Liver (tissue), 9 donors: ENCODE measurements around the gene JPT2. TPM values are rescaled to one million over a fixed set of nuclear protein-coding genes. Genes with fewer than 3 reads are reported as not detected.

Experiments used
- DNase-seq: peaks from one replicate; pipeline ENCODE4 v3.0.0-alpha.2; 2017; ENCODE audit warnings: low spot score
- H3K27ac ChIP-seq, 2 donors: one replicate each; pipeline ENCODE4 v1.7.0; 2013; ENCODE audit warnings: inconsistent platforms in 2 of 2, low read length in 2 of 2, control low read depth in 1 of 2, low read depth in 1 of 2, mild to moderate bottlenecking in 1 of 2
- H3K27me3 ChIP-seq, 4 donors: one replicate each; pipeline versions ENCODE4 v1.6.1 to v1.7.0; 2013; ENCODE audit warnings: low read length in 3 of 4, inconsistent platforms in 1 of 4, mild to moderate bottlenecking in 1 of 4, moderate library complexity in 1 of 4; ENCODE audit not compliant: control insufficient read depth in 4 of 4, insufficient read depth in 4 of 4
- H3K36me3 ChIP-seq, 4 donors: one replicate each; pipeline versions ENCODE4 v1.6.1 to v1.7.0; 2013; ENCODE audit warnings: low read length in 3 of 4, mild to moderate bottlenecking in 3 of 4, low read depth in 1 of 4, moderate library complexity in 1 of 4; ENCODE audit not compliant: control insufficient read depth in 4 of 4, insufficient read depth in 3 of 4
- H3K4me1 ChIP-seq, 4 donors: one replicate each; pipeline versions ENCODE4 v1.6.1 to v1.7.0; 2013; ENCODE audit warnings: low read length in 3 of 4, mild to moderate bottlenecking in 3 of 4, moderate library complexity in 1 of 4; ENCODE audit not compliant: control insufficient read depth in 4 of 4, insufficient read depth in 4 of 4
- H3K4me3 ChIP-seq, 3 donors: one replicate each; pipeline versions ENCODE4 v1.6.1 to v1.7.0; 2013; ENCODE audit warnings: low read length in 3 of 3, control low read depth in 1 of 3, low read depth in 1 of 3, mild to moderate bottlenecking in 1 of 3
- H3K9ac ChIP-seq, 2 donors: one replicate each; pipeline ENCODE4 v1.7.0; 2013; ENCODE audit warnings: low read length in 2 of 2, mild to moderate bottlenecking in 2 of 2, moderate library complexity in 2 of 2, control low read depth in 1 of 2, low read depth in 1 of 2
- H3K9me3 ChIP-seq, 4 donors: one replicate each; pipeline versions ENCODE4 v1.6.1 to v1.7.0; 2013; ENCODE audit warnings: low read length in 3 of 4; ENCODE audit not compliant: control insufficient read depth in 4 of 4
- EGR1 ChIP-seq, 2 donors: IDR thresholded peaks; 2 replicates each; pipeline ENCODE4 v1.6.1; 2016 to 2018; ENCODE audit warnings: antibody characterized with exemption in 2 of 2, low read depth in 2 of 2
- FOXA1 ChIP-seq: IDR thresholded peaks from 2 replicates; pipeline ENCODE4 v1.6.1; 2016; ENCODE audit warnings: antibody characterized with exemption
- FOXA2 ChIP-seq: IDR thresholded peaks from 2 replicates; pipeline ENCODE4 v1.6.1; 2016; ENCODE audit warnings: antibody characterized with exemption
- HNF4A ChIP-seq, 2 donors: conservative IDR thresholded peaks; 2 replicates each; pipeline ENCODE4 v1.6.1; 2016; ENCODE audit warnings: antibody characterized with exemption in 2 of 2, mild to moderate bottlenecking in 2 of 2
- HNF4G ChIP-seq: IDR thresholded peaks from 2 replicates; pipeline ENCODE4 v1.6.1; 2016; ENCODE audit warnings: antibody characterized with exemption
- JUND ChIP-seq, 2 donors: IDR thresholded peaks; 2 replicates each; pipeline ENCODE4 v1.6.1; 2016; ENCODE audit warnings: antibody characterized with exemption in 2 of 2
- NR2F2 ChIP-seq: IDR thresholded peaks from 2 replicates; pipeline ENCODE4 v1.6.1; 2016; ENCODE audit warnings: antibody characterized with exemption
- RAD21 ChIP-seq, 2 donors: IDR thresholded peaks; 2 replicates each; pipeline ENCODE4 v1.6.1; 2016; ENCODE audit warnings: antibody characterized with exemption in 2 of 2, mild to moderate bottlenecking in 2 of 2
- RXRA ChIP-seq, 2 donors: IDR thresholded peaks; 2 replicates each; pipeline ENCODE4 v1.6.1; 2017 to 2018; ENCODE audit warnings: antibody characterized with exemption in 2 of 2, mild to moderate bottlenecking in 1 of 2
- SP1 ChIP-seq: IDR thresholded peaks from 2 replicates; pipeline ENCODE4 v1.6.1; 2018; ENCODE audit warnings: antibody characterized with exemption, mild to moderate bottlenecking
- TAF1 ChIP-seq: conservative IDR thresholded peaks from 2 replicates; pipeline ENCODE4 v1.6.1; 2016; ENCODE audit warnings: antibody characterized with exemption, mild to moderate bottlenecking
- YY1 ChIP-seq: IDR thresholded peaks from 2 replicates; pipeline ENCODE4 v1.6.1; 2016; ENCODE audit warnings: antibody characterized with exemption, mild to moderate bottlenecking
- WGBS: extraction: QIAGEN DNeasy Blood & Tissue Kit; methylation state at CpG from one replicate; pipeline ENCODE4 v1.1.7; 2013; 5-methylcytosine and 5-hydroxymethylcytosine counted together
- polyA plus RNA-seq, 2 donors: library from polyadenylated mRNA; stranded (reverse) in 1 of 2; unstranded in 1 of 2; fragments of 200-250 nt in 1 of 2; fragments of >200 nt in 1 of 2; fragmentation: Nextera tagmentation in 1 of 2; extraction: Ambion mirVana in 1 of 2; gene quantifications; one replicate each; pipeline versions ENCODE4 v1.2.1 to v1.2.3, GENCODE V29; 2013 to 2015
- total RNA-seq, 2 donors: library from RNA; depleted of rRNA; stranded (reverse); fragments of >200 nt; gene quantifications; one replicate each; pipeline ENCODE4 v1.2.3, GENCODE V29; 2014
- TF ChIP-seq, protein P1 (sequence below): IDR thresholded peaks from 2 replicates; pipeline ENCODE4 v1.6.1; 2016; ENCODE audit warnings: antibody characterized with exemption
- TF ChIP-seq, protein P2 (sequence below): IDR thresholded peaks from 2 replicates; pipeline ENCODE4 v1.6.1; 2016; ENCODE audit warnings: antibody characterized with exemption
- TF ChIP-seq, protein P3 (sequence below): fragments of 150-350 bp; IDR thresholded peaks from 2 replicates; pipeline ENCODE4 v1.5.1; 2017; ENCODE audit warnings: improper control_type of control experiment, low read depth, low read length; ENCODE audit not compliant: missing input control
- TF ChIP-seq, protein P4 (sequence below): IDR thresholded peaks from 2 replicates; pipeline ENCODE4 v1.6.1; 2016; ENCODE audit warnings: antibody characterized with exemption
- TF ChIP-seq, protein P5 (sequence below): IDR thresholded peaks from 2 replicates; pipeline ENCODE4 v1.6.1; 2016; ENCODE audit warnings: antibody characterized with exemption, mild to moderate bottlenecking
- donor health status: healthy.
- donor health status: healthy.
- donor health status: healthy.
- donor health status: healthy.
- donor health status: healthy.

Gene JPT2
- total and polyA plus RNA-seq, 4 donors = 7.4 to 32.6 (median 28.4) TPM

DNA sequence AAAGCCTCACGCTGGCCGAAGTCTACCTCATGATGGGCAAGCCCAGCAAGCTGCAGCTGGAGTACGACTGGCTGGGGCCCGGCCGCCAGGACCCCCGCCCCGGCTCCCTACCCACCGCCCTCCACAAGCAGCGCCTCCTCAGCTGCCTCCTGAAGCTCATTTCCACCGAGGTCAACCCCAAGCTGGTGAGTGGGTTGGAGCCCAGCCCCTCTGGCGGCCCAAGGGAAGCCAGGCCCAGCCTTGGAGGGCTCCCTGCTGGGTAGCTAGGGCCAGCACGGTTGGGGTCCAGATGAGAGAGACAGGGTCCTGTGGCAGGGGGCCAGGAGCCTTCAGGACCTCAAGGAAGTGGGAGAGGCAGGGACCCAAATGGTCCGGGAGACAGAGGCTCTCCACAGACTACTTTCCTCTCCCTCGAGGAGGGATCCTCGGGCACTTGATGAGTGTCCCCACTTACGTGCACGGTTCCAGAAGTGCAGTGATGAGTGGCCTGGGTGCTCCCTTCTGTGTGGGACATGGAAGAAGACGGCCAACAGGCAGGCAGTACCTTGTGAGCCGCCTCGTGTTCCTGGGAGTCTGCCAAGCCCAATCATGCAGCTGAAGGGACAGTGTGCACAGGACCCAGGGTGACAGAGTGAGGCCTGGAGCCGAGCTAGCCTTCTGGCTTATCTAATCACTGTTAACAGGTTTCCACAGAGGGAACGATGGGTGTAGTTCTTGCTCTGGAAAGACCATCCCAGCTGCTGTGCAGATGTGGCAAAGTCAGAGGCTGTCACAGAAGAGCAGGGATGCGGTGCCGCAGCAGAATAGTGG is 21.1 kb upstream of the JPT2 start:
- H3K27me3 ChIP-seq = no peaks in the 10 kb centered on the region
- no peak overlapping the region for H3K9ac ChIP-seq
- no peak overlapping the region for H3K27ac ChIP-seq
- H3K36me3 ChIP-seq = peaks cover 14 to 70% (median 41%) of the 10 kb centered on the region in 4 donors
- no peak for TF ChIP-seq EGR1 (IDR thresholded peaks at IDR 0.05; ENCODE audit: low read depth in 2 of 2)
- TF ChIP-seq, protein P1, sequence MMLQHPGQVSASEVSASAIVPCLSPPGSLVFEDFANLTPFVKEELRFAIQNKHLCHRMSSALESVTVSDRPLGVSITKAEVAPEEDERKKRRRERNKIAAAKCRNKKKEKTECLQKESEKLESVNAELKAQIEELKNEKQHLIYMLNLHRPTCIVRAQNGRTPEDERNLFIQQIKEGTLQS = no peak
- TF ChIP-seq FOXA1 = no peak
- TF ChIP-seq, protein P2, sequence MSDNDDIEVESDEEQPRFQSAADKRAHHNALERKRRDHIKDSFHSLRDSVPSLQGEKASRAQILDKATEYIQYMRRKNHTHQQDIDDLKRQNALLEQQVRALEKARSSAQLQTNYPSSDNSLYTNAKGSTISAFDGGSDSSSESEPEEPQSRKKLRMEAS = no peak
- TF ChIP-seq HNF4A (conservative IDR thresholded peaks at IDR 0.05) = no peak
- no peak for TF ChIP-seq SP1
- no peak for TF ChIP-seq TAF1
- TF ChIP-seq YY1 = no peak
- H3K9me3 ChIP-seq = no peaks in the 10 kb centered on the region
- WGBS = 95% methylated on average over 24 of the region's 24 CpGs
- peak; percentile 51 for DNase-seq
- H3K4me1 ChIP-seq = no peaks in the 10 kb centered on the region
- H3K4me3 ChIP-seq = no peak overlapping the region

DNA sequence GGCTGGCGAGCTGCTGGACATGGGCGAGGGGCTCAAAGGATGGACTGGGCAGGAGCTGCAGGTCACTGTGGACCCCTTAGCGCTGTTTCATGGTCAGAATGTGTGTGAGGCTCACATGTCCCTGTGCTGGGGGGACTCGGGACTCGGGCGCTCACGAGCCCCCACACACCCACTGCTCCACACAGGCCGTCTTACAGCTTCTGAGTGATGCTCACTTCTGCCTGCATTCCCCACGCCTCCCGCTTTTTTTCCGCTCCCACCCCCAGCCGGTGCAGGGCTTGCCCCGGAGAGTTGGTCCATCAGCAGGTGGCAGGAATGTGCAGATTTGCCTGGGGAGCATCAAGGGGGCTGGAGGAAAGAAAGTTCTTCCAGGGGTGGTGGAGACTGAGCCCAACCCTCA is 20.2 kb upstream of the JPT2 start:
- TF ChIP-seq TAF1 (no peak), RAD21 (IDR thresholded peaks at IDR 0.05) (no peak), FOXA1 (no peak), NR2F2 (no peak), EGR1 (IDR thresholded peaks at IDR 0.05; ENCODE audit: low read depth in 2 of 2) (no peak), JUND (IDR thresholded peaks at IDR 0.05) (no peak), HNF4A (conservative IDR thresholded peaks at IDR 0.05) (no peak), SP1 (no peak), HNF4G (no peak), FOXA2 (no peak), YY1 (no peak), RXRA (IDR thresholded peaks at IDR 0.05) (no peak)
- TF ChIP-seq, protein P3, sequence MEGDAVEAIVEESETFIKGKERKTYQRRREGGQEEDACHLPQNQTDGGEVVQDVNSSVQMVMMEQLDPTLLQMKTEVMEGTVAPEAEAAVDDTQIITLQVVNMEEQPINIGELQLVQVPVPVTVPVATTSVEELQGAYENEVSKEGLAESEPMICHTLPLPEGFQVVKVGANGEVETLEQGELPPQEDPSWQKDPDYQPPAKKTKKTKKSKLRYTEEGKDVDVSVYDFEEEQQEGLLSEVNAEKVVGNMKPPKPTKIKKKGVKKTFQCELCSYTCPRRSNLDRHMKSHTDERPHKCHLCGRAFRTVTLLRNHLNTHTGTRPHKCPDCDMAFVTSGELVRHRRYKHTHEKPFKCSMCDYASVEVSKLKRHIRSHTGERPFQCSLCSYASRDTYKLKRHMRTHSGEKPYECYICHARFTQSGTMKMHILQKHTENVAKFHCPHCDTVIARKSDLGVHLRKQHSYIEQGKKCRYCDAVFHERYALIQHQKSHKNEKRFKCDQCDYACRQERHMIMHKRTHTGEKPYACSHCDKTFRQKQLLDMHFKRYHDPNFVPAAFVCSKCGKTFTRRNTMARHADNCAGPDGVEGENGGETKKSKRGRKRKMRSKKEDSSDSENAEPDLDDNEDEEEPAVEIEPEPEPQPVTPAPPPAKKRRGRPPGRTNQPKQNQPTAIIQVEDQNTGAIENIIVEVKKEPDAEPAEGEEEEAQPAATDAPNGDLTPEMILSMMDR = no peak
- TF ChIP-seq, protein P4, sequence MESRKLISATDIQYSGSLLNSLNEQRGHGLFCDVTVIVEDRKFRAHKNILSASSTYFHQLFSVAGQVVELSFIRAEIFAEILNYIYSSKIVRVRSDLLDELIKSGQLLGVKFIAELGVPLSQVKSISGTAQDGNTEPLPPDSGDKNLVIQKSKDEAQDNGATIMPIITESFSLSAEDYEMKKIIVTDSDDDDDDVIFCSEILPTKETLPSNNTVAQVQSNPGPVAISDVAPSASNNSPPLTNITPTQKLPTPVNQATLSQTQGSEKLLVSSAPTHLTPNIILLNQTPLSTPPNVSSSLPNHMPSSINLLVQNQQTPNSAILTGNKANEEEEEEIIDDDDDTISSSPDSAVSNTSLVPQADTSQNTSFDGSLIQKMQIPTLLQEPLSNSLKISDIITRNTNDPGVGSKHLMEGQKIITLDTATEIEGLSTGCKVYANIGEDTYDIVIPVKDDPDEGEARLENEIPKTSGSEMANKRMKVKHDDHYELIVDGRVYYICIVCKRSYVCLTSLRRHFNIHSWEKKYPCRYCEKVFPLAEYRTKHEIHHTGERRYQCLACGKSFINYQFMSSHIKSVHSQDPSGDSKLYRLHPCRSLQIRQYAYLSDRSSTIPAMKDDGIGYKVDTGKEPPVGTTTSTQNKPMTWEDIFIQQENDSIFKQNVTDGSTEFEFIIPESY = no peak
- TF ChIP-seq, protein P5, sequence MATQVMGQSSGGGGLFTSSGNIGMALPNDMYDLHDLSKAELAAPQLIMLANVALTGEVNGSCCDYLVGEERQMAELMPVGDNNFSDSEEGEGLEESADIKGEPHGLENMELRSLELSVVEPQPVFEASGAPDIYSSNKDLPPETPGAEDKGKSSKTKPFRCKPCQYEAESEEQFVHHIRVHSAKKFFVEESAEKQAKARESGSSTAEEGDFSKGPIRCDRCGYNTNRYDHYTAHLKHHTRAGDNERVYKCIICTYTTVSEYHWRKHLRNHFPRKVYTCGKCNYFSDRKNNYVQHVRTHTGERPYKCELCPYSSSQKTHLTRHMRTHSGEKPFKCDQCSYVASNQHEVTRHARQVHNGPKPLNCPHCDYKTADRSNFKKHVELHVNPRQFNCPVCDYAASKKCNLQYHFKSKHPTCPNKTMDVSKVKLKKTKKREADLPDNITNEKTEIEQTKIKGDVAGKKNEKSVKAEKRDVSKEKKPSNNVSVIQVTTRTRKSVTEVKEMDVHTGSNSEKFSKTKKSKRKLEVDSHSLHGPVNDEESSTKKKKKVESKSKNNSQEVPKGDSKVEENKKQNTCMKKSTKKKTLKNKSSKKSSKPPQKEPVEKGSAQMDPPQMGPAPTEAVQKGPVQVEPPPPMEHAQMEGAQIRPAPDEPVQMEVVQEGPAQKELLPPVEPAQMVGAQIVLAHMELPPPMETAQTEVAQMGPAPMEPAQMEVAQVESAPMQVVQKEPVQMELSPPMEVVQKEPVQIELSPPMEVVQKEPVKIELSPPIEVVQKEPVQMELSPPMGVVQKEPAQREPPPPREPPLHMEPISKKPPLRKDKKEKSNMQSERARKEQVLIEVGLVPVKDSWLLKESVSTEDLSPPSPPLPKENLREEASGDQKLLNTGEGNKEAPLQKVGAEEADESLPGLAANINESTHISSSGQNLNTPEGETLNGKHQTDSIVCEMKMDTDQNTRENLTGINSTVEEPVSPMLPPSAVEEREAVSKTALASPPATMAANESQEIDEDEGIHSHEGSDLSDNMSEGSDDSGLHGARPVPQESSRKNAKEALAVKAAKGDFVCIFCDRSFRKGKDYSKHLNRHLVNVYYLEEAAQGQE = no peak
- TF ChIP-seq, protein P2 = no peak
- WGBS = 95% methylated on average over 13 of the region's 13 CpGs
- Histone ChIP-seq H3K4me3 (no peak overlapping the region), H3K27me3 (no peaks in the 10 kb centered on the region), H3K36me3 (peaks cover 17 to 70% (median 40%) of the 10 kb centered on the region in 4 donors), H3K4me1 (no peaks in the 10 kb centered on the region), H3K27ac (no peak overlapping the region), H3K9me3 (no peaks in the 10 kb centered on the region), H3K9ac (no peak overlapping the region)
- no peak for DNase-seq
